SU-DHL-6 (cell line): Measurements from ENCODE around the gene RASGRF1.

Source experiments
- EZH2phosphoT487 ChIP-seq: fragments of 200-600 bp; sonication (generic), shearing (Covaris generic); conservative IDR thresholded peaks from 2 replicates; pipeline ENCODE4 v1.6.1; 2018; ENCODE audit warnings: mild to moderate bottlenecking, antibody characterized with exemption, low read length, moderate library complexity, mixed read lengths
- TF ChIP-seq, protein P1 (sequence below): fragments of 200-600 bp; sonication (generic); IDR thresholded peaks from one replicate; pipeline ENCODE4 v1.5.1; 2017; ENCODE audit warnings: antibody characterized with exemption, mild to moderate bottlenecking, low read length, moderate library complexity; ENCODE audit not compliant: insufficient read depth, poor library complexity, severe bottlenecking

DNA sequence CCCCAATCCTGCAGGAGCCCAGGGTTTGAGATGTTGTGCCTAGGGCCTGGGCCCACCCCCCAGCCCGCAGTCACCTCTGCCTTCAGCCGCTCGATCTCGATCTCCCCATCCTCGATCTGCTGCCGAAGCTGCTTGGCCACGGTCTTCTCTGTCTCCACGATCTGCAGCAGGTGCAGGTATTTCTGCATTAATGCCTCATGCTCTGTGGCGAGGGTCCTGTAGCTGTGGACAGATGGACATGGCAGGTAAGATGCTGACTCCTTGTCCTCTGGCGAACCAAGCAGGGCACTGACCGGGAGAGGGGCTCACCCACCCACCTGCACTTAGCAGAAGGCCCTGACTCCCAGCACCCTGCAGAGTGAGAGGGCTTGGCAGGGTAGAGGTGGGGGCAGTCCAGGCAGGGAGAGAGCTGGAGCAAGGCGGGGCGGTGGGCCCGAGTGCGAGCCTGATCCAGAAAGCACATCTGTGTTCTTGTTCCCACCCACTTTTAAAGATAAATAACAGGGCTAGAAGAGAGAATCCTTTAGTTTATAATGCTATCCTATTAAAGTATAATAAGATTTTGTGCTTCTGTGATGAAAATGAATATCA is 32.2 kb downstream of the RASGRF1 start:
- TF ChIP-seq, protein P1, sequence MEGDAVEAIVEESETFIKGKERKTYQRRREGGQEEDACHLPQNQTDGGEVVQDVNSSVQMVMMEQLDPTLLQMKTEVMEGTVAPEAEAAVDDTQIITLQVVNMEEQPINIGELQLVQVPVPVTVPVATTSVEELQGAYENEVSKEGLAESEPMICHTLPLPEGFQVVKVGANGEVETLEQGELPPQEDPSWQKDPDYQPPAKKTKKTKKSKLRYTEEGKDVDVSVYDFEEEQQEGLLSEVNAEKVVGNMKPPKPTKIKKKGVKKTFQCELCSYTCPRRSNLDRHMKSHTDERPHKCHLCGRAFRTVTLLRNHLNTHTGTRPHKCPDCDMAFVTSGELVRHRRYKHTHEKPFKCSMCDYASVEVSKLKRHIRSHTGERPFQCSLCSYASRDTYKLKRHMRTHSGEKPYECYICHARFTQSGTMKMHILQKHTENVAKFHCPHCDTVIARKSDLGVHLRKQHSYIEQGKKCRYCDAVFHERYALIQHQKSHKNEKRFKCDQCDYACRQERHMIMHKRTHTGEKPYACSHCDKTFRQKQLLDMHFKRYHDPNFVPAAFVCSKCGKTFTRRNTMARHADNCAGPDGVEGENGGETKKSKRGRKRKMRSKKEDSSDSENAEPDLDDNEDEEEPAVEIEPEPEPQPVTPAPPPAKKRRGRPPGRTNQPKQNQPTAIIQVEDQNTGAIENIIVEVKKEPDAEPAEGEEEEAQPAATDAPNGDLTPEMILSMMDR: no peak
- TF ChIP-seq EZH2phosphoT487: no peak
